HepG2 (cell line): ENCODE measurements around the gene NAV2.

ENCODE experiments used
- CTCF ChIP-seq: sonication (generic); formaldehyde crosslinking; IDR thresholded peaks from 2 replicates; pipeline ENCODE4 v1.5.0; 2020; ENCODE audit warnings: mild to moderate bottlenecking, missing genetic modification reagents, moderate library complexity
- RFX1 ChIP-seq: fragments of 450-650 bp; IDR thresholded peaks from 2 replicates; pipeline ENCODE4 v1.6.1; 2017
- ZBTB4 ChIP-seq: sonication (generic); formaldehyde crosslinking; IDR thresholded peaks from 2 replicates; pipeline ENCODE4 v1.4.0; 2020; ENCODE audit warnings: missing genetic modification reagents, mild to moderate bottlenecking, borderline replicate concordance
- ZNF256 ChIP-seq: sonication (generic); formaldehyde crosslinking; conservative IDR thresholded peaks from 2 replicates; pipeline ENCODE4 v1.4.0; 2020; ENCODE audit warnings: missing genetic modification reagents

- TF ChIP-seq CTCF (CRISPR knock-in tag) (no peak), RFX1 (no peak), ZBTB4 (CRISPR knock-in tag) (no peak), ZNF256 (CRISPR knock-in tag) (no peak)
These were observed 130.4 kb downstream of the NAV2 start for GRCh38 chr11:19843079-19843478.
